WTC11 (cell line): Measurements from ENCODE around the gene DSE. TPM values are rescaled to one million over a fixed set of nuclear protein-coding genes. Genes with fewer than 3 reads are reported as not detected.

ENCODE experiments used
- ATAC-seq: fragments of 200-7000 bp; cut with Tn5 transposase; 2 replicates; pipeline ENCODE4 v1.10.0; 2021; ENCODE audit warnings: mild to moderate bottlenecking, moderate library complexity
- CTCF ChIA-PET: fragments of 300-600 bp; sonication (Branson Sonifier 250); formaldehyde crosslinking; loops from one replicate; lab custom pipeline; 2021; ENCODE audit warnings: antibody characterized with exemption; lab: Charles Lee
- POLR2A ChIA-PET: fragments of 350-600 bp; sonication (Branson Sonifier 250); formaldehyde crosslinking; loops from one replicate; lab custom pipeline; 2021; ENCODE audit warnings: antibody characterized with exemption; lab: Charles Lee
- DNase-seq: peaks from one replicate; pipeline ENCODE4 v3.0.0; 2021; ENCODE audit warnings: low spot score
- H3K27ac Mint-ChIP-seq: 2 replicates; pipeline ENCODE4 v1.8.0; 2021; ENCODE audit warnings: mixed read lengths
- H3K27me3 Mint-ChIP-seq: 2 replicates; pipeline ENCODE4 v1.8.0; 2021; ENCODE audit warnings: low read depth, mild to moderate bottlenecking, moderate library complexity, mixed read lengths
- H3K36me3 Mint-ChIP-seq: 2 replicates; pipeline ENCODE4 v1.8.0; 2021; ENCODE audit warnings: mixed read lengths
- H3K4me1 Mint-ChIP-seq: 2 replicates; pipeline ENCODE4 v1.8.0; 2022; ENCODE audit warnings: mixed read lengths
- H3K4me3 Mint-ChIP-seq: 2 replicates; pipeline ENCODE4 v1.8.0; 2021; ENCODE audit warnings: mild to moderate bottlenecking, moderate library complexity, mixed read lengths
- H3K9me3 Mint-ChIP-seq: 2 replicates; pipeline ENCODE4 v1.8.0; 2021; ENCODE audit warnings: mixed read lengths
- CBFB ChIP-seq: sonication (generic); formaldehyde crosslinking; IDR thresholded peaks from 2 replicates; pipeline ENCODE4 v1.8.1; 2022; ENCODE audit warnings: mild to moderate bottlenecking, low read depth, missing genetic modification reagents
- CREM ChIP-seq: sonication (generic); formaldehyde crosslinking; IDR thresholded peaks from 2 replicates; pipeline ENCODE4 v1.8.1; 2022; ENCODE audit warnings: mild to moderate bottlenecking, missing genetic modification reagents, moderate library complexity
- EMX1 ChIP-seq: fragments of 250-450 bp; sonication (Bioruptor Pico); IDR thresholded peaks from 2 replicates; pipeline ENCODE4 v1.8.0; 2021; ENCODE audit warnings: mild to moderate bottlenecking
- IRF2 ChIP-seq: sonication (generic); formaldehyde crosslinking; IDR thresholded peaks from 2 replicates; pipeline ENCODE4 v1.8.0; 2022; ENCODE audit warnings: low read depth, missing genetic modification reagents, borderline replicate concordance
- KAT7 ChIP-seq: sonication (generic); formaldehyde crosslinking; IDR thresholded peaks from 2 replicates; pipeline ENCODE4 v1.8.1; 2023; ENCODE audit warnings: missing genetic modification reagents, mild to moderate bottlenecking, borderline replicate concordance
- MYBL2 ChIP-seq: sonication (generic); formaldehyde crosslinking; IDR thresholded peaks from 2 replicates; pipeline ENCODE4 v1.8.1; 2023; ENCODE audit warnings: mild to moderate bottlenecking, moderate library complexity, missing genetic modification reagents
- NR2C2 ChIP-seq: sonication (generic); formaldehyde crosslinking; IDR thresholded peaks from 2 replicates; pipeline ENCODE4 v1.8.0; 2022; ENCODE audit warnings: mild to moderate bottlenecking, missing genetic modification reagents
- SP1 ChIP-seq: sonication (generic); formaldehyde crosslinking; conservative IDR thresholded peaks from 2 replicates; pipeline ENCODE4 v1.8.1; 2022; ENCODE audit warnings: missing genetic modification reagents
- TEAD4 ChIP-seq: sonication (generic); formaldehyde crosslinking; IDR thresholded peaks from 2 replicates; pipeline ENCODE4 v1.8.0; 2022; ENCODE audit warnings: mild to moderate bottlenecking, missing genetic modification reagents
- TP53 ChIP-seq: sonication (generic); formaldehyde crosslinking; IDR thresholded peaks from 2 replicates; pipeline ENCODE4 v1.8.1; 2023; ENCODE audit warnings: mild to moderate bottlenecking, missing genetic modification reagents
- ZBTB21 ChIP-seq: sonication (generic); formaldehyde crosslinking; IDR thresholded peaks from 2 replicates; pipeline ENCODE4 v1.8.1; 2023; ENCODE audit warnings: mild to moderate bottlenecking, missing genetic modification reagents, borderline replicate concordance
- total RNA-seq: library from RNA; stranded (reverse); gene quantifications from 3 replicates; pipeline ENCODE4 v1.2.3, GENCODE V29; 2021
- TF ChIP-seq, protein P1 (sequence below): sonication (generic); formaldehyde crosslinking; IDR thresholded peaks from 2 replicates; pipeline ENCODE4 v1.8.0; 2022; ENCODE audit warnings: mild to moderate bottlenecking, missing genetic modification reagents
- TF ChIP-seq, protein P2 (sequence below): sonication (generic); formaldehyde crosslinking; IDR thresholded peaks from 2 replicates; pipeline ENCODE4 v1.8.1; 2023; ENCODE audit warnings: mild to moderate bottlenecking, missing genetic modification reagents, moderate library complexity
- TF ChIP-seq, protein P3 (sequence below): fragments of 250-450 bp; sonication (Bioruptor Pico); IDR thresholded peaks from 2 replicates; pipeline ENCODE4 v1.9.0; 2021; ENCODE audit warnings: moderate library complexity, mild to moderate bottlenecking, inconsistent platforms, borderline replicate concordance
- TF ChIP-seq, protein P4 (sequence below): sonication (generic); formaldehyde crosslinking; IDR thresholded peaks from 2 replicates; pipeline ENCODE4 v1.8.1; 2023; ENCODE audit warnings: mild to moderate bottlenecking, missing genetic modification reagents, borderline replicate concordance
- TF ChIP-seq, protein P5 (sequence below): sonication (generic); formaldehyde crosslinking; IDR thresholded peaks from 2 replicates; pipeline ENCODE4 v1.8.1; 2023; ENCODE audit warnings: mild to moderate bottlenecking, missing genetic modification reagents
- TF ChIP-seq, protein P6 (sequence below): sonication (generic); formaldehyde crosslinking; IDR thresholded peaks from 2 replicates; pipeline ENCODE4 v1.8.0; 2022; ENCODE audit warnings: mild to moderate bottlenecking, missing genetic modification reagents
- TF ChIP-seq, protein P7 (sequence below): sonication (generic); formaldehyde crosslinking; IDR thresholded peaks from 2 replicates; pipeline ENCODE4 v1.8.1; 2022; ENCODE audit warnings: mild to moderate bottlenecking, missing genetic modification reagents, moderate library complexity, borderline replicate concordance
- TF ChIP-seq, protein P8 (sequence below): sonication (generic); formaldehyde crosslinking; IDR thresholded peaks from 2 replicates; pipeline ENCODE4 v1.8.0; 2023; ENCODE audit warnings: mild to moderate bottlenecking, missing genetic modification reagents
- TF ChIP-seq, protein P9 (sequence below): fragments of 250-450 bp; sonication (Bioruptor Pico); IDR thresholded peaks from 2 replicates; pipeline ENCODE4 v1.8.0; 2021; ENCODE audit warnings: mild to moderate bottlenecking

The DSE gene
- total RNA-seq, 1 experiment from 2014 or later: 78.3 TPM

DNA sequence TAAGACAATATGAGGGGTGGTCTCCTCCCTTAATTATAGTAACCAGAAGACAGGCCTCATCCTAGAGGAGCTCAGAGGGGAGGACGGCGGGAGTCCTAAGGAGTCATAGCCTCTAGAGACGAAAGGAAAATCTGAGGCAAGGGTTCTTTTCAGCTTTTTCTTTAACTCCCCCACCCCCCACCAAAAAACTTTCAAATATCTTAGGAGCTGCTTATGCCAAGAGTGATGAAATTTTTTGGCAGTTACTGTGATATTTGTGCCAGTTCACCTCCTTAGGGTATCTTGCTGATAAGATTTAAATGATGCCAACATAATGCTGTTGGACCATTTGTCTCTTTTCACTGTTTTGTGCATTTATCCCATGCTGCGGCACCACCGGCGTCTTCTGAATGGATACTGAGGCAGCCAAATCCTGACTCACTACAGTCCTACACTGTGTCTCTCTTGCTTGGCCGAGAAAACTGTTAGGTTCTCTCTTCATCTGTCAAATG lies 44.5 kb upstream of the DSE start (continued):
- TF ChIP-seq, protein P1, sequence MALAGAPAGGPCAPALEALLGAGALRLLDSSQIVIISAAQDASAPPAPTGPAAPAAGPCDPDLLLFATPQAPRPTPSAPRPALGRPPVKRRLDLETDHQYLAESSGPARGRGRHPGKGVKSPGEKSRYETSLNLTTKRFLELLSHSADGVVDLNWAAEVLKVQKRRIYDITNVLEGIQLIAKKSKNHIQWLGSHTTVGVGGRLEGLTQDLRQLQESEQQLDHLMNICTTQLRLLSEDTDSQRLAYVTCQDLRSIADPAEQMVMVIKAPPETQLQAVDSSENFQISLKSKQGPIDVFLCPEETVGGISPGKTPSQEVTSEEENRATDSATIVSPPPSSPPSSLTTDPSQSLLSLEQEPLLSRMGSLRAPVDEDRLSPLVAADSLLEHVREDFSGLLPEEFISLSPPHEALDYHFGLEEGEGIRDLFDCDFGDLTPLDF (CRISPR knock-in tag): no peak
- TF ChIP-seq, protein P2, sequence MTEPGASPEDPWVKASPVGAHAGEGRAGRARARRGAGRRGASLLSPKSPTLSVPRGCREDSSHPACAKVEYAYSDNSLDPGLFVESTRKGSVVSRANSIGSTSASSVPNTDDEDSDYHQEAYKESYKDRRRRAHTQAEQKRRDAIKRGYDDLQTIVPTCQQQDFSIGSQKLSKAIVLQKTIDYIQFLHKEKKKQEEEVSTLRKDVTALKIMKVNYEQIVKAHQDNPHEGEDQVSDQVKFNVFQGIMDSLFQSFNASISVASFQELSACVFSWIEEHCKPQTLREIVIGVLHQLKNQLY (CRISPR knock-in tag): no peak
- no peak for TF ChIP-seq EMX1
- TF ChIP-seq, protein P3, sequence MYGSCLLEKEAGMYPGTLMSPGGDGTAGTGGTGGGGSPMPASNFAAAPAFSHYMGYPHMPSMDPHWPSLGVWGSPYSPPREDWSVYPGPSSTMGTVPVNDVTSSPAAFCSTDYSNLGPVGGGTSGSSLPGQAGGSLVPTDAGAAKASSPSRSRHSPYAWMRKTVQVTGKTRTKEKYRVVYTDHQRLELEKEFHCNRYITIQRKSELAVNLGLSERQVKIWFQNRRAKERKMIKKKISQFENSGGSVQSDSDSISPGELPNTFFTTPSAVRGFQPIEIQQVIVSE (CRISPR knock-in tag): no peak
- TF ChIP-seq, protein P4, sequence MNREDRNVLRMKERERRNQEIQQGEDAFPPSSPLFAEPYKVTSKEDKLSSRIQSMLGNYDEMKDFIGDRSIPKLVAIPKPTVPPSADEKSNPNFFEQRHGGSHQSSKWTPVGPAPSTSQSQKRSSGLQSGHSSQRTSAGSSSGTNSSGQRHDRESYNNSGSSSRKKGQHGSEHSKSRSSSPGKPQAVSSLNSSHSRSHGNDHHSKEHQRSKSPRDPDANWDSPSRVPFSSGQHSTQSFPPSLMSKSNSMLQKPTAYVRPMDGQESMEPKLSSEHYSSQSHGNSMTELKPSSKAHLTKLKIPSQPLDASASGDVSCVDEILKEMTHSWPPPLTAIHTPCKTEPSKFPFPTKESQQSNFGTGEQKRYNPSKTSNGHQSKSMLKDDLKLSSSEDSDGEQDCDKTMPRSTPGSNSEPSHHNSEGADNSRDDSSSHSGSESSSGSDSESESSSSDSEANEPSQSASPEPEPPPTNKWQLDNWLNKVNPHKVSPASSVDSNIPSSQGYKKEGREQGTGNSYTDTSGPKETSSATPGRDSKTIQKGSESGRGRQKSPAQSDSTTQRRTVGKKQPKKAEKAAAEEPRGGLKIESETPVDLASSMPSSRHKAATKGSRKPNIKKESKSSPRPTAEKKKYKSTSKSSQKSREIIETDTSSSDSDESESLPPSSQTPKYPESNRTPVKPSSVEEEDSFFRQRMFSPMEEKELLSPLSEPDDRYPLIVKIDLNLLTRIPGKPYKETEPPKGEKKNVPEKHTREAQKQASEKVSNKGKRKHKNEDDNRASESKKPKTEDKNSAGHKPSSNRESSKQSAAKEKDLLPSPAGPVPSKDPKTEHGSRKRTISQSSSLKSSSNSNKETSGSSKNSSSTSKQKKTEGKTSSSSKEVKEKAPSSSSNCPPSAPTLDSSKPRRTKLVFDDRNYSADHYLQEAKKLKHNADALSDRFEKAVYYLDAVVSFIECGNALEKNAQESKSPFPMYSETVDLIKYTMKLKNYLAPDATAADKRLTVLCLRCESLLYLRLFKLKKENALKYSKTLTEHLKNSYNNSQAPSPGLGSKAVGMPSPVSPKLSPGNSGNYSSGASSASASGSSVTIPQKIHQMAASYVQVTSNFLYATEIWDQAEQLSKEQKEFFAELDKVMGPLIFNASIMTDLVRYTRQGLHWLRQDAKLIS (CRISPR knock-in tag): no peak
- no peak for TF ChIP-seq NR2C2 (CRISPR knock-in tag)
- TF ChIP-seq KAT7 (CRISPR knock-in tag): no peak
- no peak for TF ChIP-seq TP53 (CRISPR knock-in tag)
- TF ChIP-seq CREM (CRISPR knock-in tag): no peak

DNA sequence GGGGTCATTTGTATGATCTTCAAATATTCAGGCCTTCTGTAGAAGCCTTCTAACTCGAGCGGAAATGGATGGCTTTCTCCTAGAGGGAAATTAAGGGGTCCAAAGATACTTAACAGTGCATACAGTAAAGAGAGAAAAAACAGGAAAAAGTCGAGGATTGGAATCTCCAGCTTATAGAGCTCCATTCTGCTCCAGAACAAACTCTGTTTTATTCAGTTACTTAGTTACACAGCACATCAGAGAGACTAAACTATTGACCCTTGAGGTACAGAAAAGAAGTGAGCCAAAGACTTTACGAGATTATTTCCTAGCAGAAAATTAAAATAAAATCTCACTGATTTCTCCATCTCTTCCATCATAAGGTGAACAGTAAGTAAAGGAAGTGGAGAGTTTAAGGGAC lies 43.8 kb upstream of the DSE start:
- Mint-ChIP-seq H3K27ac (peak overlapping the region; percentile 90), H3K4me1 (peaks cover 76% of the 10 kb centered on the region), H3K36me3 (no peaks in the 10 kb centered on the region; the same call in 1 of the 2 replicates), H3K27me3 (no peaks in the 10 kb centered on the region), H3K4me3 (no peak overlapping the region; the same call in none of the 2 replicates), H3K9me3 (no peaks in the 10 kb centered on the region)
- ATAC-seq (no peak), DNase-seq (no peak)
- ChIA-PET POLR2A (no interaction called here), CTCF (interaction anchor here (1.1 to 1.4 kb wide), 2 partner anchors 39 to 66 kb away, joined by 3 to 4 read pairs; no protein-coding TSS in a partner anchor)
- no peak for TF ChIP-seq SP1 (CRISPR knock-in tag)
- TF ChIP-seq ZBTB21 (CRISPR knock-in tag): no peak
- TF ChIP-seq TEAD4 (CRISPR knock-in tag): no peak
- TF ChIP-seq, protein P5, sequence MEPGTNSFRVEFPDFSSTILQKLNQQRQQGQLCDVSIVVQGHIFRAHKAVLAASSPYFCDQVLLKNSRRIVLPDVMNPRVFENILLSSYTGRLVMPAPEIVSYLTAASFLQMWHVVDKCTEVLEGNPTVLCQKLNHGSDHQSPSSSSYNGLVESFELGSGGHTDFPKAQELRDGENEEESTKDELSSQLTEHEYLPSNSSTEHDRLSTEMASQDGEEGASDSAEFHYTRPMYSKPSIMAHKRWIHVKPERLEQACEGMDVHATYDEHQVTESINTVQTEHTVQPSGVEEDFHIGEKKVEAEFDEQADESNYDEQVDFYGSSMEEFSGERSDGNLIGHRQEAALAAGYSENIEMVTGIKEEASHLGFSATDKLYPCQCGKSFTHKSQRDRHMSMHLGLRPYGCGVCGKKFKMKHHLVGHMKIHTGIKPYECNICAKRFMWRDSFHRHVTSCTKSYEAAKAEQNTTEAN (CRISPR knock-in tag): no peak
- TF ChIP-seq MYBL2 (CRISPR knock-in tag): no peak
- TF ChIP-seq, protein P6, sequence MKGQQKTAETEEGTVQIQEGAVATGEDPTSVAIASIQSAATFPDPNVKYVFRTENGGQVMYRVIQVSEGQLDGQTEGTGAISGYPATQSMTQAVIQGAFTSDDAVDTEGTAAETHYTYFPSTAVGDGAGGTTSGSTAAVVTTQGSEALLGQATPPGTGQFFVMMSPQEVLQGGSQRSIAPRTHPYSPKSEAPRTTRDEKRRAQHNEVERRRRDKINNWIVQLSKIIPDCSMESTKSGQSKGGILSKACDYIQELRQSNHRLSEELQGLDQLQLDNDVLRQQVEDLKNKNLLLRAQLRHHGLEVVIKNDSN: no peak
- TF ChIP-seq, protein P7, sequence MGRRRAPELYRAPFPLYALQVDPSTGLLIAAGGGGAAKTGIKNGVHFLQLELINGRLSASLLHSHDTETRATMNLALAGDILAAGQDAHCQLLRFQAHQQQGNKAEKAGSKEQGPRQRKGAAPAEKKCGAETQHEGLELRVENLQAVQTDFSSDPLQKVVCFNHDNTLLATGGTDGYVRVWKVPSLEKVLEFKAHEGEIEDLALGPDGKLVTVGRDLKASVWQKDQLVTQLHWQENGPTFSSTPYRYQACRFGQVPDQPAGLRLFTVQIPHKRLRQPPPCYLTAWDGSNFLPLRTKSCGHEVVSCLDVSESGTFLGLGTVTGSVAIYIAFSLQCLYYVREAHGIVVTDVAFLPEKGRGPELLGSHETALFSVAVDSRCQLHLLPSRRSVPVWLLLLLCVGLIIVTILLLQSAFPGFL (CRISPR knock-in tag): no peak
- TF ChIP-seq, protein P8, sequence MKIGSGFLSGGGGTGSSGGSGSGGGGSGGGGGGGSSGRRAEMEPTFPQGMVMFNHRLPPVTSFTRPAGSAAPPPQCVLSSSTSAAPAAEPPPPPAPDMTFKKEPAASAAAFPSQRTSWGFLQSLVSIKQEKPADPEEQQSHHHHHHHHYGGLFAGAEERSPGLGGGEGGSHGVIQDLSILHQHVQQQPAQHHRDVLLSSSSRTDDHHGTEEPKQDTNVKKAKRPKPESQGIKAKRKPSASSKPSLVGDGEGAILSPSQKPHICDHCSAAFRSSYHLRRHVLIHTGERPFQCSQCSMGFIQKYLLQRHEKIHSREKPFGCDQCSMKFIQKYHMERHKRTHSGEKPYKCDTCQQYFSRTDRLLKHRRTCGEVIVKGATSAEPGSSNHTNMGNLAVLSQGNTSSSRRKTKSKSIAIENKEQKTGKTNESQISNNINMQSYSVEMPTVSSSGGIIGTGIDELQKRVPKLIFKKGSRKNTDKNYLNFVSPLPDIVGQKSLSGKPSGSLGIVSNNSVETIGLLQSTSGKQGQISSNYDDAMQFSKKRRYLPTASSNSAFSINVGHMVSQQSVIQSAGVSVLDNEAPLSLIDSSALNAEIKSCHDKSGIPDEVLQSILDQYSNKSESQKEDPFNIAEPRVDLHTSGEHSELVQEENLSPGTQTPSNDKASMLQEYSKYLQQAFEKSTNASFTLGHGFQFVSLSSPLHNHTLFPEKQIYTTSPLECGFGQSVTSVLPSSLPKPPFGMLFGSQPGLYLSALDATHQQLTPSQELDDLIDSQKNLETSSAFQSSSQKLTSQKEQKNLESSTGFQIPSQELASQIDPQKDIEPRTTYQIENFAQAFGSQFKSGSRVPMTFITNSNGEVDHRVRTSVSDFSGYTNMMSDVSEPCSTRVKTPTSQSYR (CRISPR knock-in tag): no peak
- TF ChIP-seq CBFB (CRISPR knock-in tag): no peak
- TF ChIP-seq, protein P9, sequence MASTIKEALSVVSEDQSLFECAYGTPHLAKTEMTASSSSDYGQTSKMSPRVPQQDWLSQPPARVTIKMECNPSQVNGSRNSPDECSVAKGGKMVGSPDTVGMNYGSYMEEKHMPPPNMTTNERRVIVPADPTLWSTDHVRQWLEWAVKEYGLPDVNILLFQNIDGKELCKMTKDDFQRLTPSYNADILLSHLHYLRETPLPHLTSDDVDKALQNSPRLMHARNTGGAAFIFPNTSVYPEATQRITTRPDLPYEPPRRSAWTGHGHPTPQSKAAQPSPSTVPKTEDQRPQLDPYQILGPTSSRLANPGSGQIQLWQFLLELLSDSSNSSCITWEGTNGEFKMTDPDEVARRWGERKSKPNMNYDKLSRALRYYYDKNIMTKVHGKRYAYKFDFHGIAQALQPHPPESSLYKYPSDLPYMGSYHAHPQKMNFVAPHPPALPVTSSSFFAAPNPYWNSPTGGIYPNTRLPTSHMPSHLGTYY (CRISPR knock-in tag): no peak
- no peak for TF ChIP-seq IRF2 (CRISPR knock-in tag)
- TF ChIP-seq TP53 (CRISPR knock-in tag): no peak
